Measurements from ENCODE around the gene LIN7A. TPM values are rescaled to one million over a fixed set of nuclear protein-coding genes. Genes with fewer than 3 reads are reported as not detected.

LIN7A gene
- total and polyA plus RNA-seq, 8 donors = 0.12 to 1.5 (median 0.64) TPM

- Histone ChIP-seq H3K4me1 (peaks cover 0 to 4% (median 0%) of the 10 kb centered on the region in 3 donors), H3K36me3 (no peaks in the 10 kb centered on the region), H3K27ac (no peak overlapping the region), H3K4me3 (no peak overlapping the region), H3K9me3 (no peaks in the 10 kb centered on the region), H3K27me3 (peaks cover 0 to 8% (median 0%) of the 10 kb centered on the region in 4 donors)
- no peak for TF ChIP-seq CTCF (IDR thresholded peaks at IDR 0.05)
- WGBS, 2 donors = 72 to 79% methylated on average over 7 of the region's 7 CpGs
- intact Hi-C loops (cut with DNase I) = no loop called here
- DNase-seq (no peak), ATAC-seq (no peak), FAIRE-seq (no peak)
These were observed 1.7 kb upstream of the LIN7A start for GRCh38 chr12:80939231-80939950.

DNA sequence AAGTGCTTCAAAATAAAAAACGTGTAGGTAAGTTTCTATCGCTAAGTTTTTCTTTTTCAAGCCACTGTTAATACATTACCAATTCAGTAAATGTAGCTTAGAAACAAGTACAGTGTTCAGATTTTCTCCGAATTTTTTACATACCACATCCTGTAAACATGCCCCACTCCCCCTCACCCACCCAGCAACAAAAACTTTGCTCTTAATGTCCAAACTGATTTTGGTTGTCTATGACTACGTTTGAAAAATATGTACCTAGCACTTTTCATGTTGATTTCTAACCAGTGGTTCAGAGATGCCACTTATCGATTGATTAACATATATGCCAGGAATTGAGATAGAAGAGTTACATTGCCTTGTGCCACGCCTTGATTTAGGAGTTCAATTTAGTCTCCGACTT is 663 bp upstream of the LIN7A start:
- FAIRE-seq = no peak
- no peak overlapping the region for H3K27ac ChIP-seq

GRCh38 chr12:80936642-80937390 is 918 bp downstream of the LIN7A start:
- WGBS, 2 donors = 0 to 1% methylated on average over 63 to 67 of the region's 67 CpGs
- intact Hi-C loops (cut with DNase I) = no loop called here
- no peaks in the 10 kb centered on the region for H3K36me3 ChIP-seq
- FAIRE-seq = no peak
- DNase-seq = peak; percentile 3 to 80 (median 30)
- no peak for TF ChIP-seq CTCF (IDR thresholded peaks at IDR 0.05)
- peak; percentile 66 to 82 (median 80) for ATAC-seq
- H3K27ac ChIP-seq = peak overlapping the region in 2 of 4 donors; percentile 63 to 64
- H3K4me1 ChIP-seq = peaks cover 0 to 4% (median 0%) of the 10 kb centered on the region in 3 donors
- H3K27me3 ChIP-seq = peaks cover 0 to 8% (median 0%) of the 10 kb centered on the region in 4 donors
- H3K9me3 ChIP-seq = no peaks in the 10 kb centered on the region
- H3K4me3 ChIP-seq = peak overlapping the region; percentile 44 to 72 (median 54)

More for the DNA sequence above, 663 bp upstream of the LIN7A start:
- ATAC-seq (no peak), DNase-seq (no peak)
- peak overlapping the region in 1 of 4 donors; percentile 72 for H3K4me3 ChIP-seq
- WGBS, 2 donors = 48 to 57% methylated on average over 7 of the region's 7 CpGs
- peaks cover 0 to 4% (median 0%) of the 10 kb centered on the region in 3 donors for H3K4me1 ChIP-seq
- H3K9me3 ChIP-seq = no peaks in the 10 kb centered on the region
- no peaks in the 10 kb centered on the region for H3K36me3 ChIP-seq
- H3K27me3 ChIP-seq = peaks cover 0 to 8% (median 0%) of the 10 kb centered on the region in 4 donors
- intact Hi-C loops (cut with DNase I) = no loop called here
- no peak for TF ChIP-seq CTCF (IDR thresholded peaks at IDR 0.05)

DNA sequence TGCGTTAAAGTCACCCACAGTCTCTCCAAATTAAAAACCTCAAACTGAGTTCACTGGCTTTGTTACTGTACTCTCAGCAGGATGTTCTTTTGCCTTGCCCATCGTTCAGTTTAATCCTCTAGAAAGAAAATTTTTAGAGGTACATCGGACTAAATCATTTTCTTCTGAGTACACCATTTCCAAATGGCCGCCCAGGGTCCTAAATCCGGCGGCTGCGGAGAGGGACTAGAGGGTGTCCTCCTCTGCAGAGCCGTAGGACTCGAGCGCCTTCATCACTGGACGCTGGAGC is 1.4 kb downstream of the LIN7A start:
- Histone ChIP-seq H3K4me1 (peaks cover 0 to 4% (median 0%) of the 10 kb centered on the region in 3 donors), H3K27me3 (peaks cover 0 to 8% (median 0%) of the 10 kb centered on the region in 4 donors), H3K4me3 (peak overlapping the region; percentile 44 to 72 (median 54)), H3K9me3 (no peaks in the 10 kb centered on the region), H3K36me3 (no peaks in the 10 kb centered on the region), H3K27ac (peak overlapping the region in 2 of 4 donors; percentile 63 to 64)
- FAIRE-seq = no peak
- intact Hi-C loops (cut with DNase I) = no loop called here
- 2% methylated on average over 11 of the region's 11 CpGs for WGBS, 2 donors
- no peak for ATAC-seq
- DNase-seq = no peak
- TF ChIP-seq CTCF (IDR thresholded peaks at IDR 0.05) = no peak
